HT-29 (cell line): Measurements from ENCODE around the gene NPC2. TPM values are rescaled to one million over a fixed set of nuclear protein-coding genes. Genes with fewer than 3 reads are reported as not detected.

Source experiments
- DNase-seq: peaks from one replicate; pipeline ENCODE4 v3.0.0-alpha.2; 2015; ENCODE audit warnings: low spot score
- total RNA-seq: library from RNA; depleted of rRNA; stranded (reverse); fragments of >200 nt; shearing (Covaris generic); gene quantifications from 2 replicates; pipeline ENCODE4 v1.2.3, GENCODE V29; 2014

NPC2 gene
- total RNA-seq, 1 experiment from 2014 or later = 141 TPM

- DNase-seq = no peak
Observed at GRCh38 chr14:74519316-74520074, 26.4 kb upstream of the NPC2 start.

- no peak for DNase-seq
Observed at GRCh38 chr14:74518221-74518620, 25.1 kb upstream of the NPC2 start.

- DNase-seq = no peak
Observed at GRCh38 chr14:74517731-74518130, 24.6 kb upstream of the NPC2 start.

GRCh38 chr14:74516451-74517160, 23.5 kb upstream of the NPC2 start:
- no peak for DNase-seq

- DNase-seq = no peak
Observed at GRCh38 chr14:74515891-74516412, 22.8 kb upstream of the NPC2 start.

- DNase-seq = no peak
Observed at GRCh38 chr14:74514471-74514941, 21.4 kb upstream of the NPC2 start.

- DNase-seq = no peak
Observed at GRCh38 chr14:74511966-74512830, 19.1 kb upstream of the NPC2 start.

DNA sequence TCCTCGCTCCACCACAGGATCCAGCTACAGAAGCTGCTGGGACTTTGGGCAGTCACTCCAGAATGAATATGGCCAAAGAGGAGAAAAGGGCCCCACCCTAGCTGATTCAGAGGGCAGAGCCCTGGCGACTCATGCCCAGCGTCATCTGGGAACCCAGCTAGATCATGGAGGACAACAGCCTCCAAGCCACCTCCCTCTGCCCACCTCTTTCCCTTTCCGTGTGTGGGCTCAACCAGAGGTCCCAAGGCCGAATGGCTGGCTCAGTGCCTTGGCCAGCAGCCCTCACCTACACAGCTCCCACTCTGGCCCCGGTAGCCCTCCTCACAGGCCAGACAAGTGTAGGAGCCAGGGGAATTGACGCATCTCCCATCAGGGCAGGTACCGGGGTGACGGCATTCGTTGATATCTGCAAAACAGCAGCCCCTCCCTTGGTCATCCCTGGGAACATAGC, 17.9 kb upstream of the NPC2 start:
- no peak for DNase-seq

DNA sequence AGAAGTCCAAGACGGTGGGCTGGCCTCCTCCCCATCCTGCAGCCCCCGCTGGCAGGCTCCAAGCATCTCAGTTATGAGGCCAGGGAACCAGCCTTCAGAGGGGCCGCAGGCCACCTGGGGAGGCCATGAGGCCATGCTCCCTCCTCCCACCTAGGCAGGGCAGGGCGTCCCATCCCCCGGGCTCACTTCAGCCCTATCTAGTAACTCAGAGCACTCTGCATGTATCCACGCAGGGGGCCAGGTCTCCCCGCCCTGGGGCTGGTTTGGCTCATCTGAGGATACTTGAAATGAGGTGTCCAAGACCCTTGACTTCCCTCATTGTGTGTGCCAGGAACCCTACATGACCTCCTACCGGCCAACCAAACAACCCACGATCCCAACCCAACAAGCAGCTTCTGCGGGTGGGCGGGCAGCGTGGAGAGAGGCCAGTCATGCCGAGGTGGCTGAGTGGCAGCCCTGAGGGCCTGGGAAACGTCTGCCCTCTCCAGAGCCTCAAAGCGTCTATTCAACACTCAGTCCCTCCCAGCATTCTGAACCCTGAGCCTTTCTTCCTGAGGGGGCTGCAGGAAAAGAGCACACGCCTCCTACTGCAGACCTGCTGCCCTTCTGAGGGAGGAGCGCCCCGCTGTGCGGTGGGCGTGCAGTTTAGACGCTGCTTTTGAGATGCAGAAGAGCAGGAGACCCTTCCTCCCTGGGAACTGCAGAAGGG, 17.3 kb upstream of the NPC2 start:
- DNase-seq = no peak

DNA sequence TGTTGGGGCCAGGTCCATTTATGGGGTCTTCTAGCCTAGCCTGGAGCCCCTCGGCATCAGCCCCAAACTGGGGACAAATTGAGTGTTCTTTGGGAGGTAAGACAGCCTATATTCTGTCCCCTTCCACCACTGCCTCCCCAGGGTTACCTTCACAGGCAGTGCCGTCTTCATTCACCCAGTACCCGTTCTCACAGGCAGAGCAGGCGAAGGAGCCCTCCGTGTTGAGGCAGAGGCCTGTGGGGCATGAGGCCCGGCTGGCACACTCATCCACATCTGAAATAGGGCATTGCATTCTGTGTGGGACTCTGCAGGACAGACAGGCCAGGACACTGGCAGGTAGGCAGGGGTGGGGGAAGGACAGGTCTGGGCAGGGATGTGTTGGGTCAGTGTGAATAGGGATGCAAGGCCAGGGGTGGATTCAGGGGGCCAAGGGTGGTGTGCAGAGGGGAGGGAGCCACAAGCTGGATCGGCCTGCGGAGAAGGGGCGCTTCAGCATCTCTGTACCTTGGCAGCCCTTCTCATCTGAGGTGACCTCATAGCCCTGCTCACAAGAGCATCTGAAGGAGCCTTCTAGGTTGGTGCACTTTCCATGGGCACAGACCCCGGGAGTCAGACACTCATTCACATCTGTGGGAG, 16.6 kb upstream of the NPC2 start:
- DNase-seq = no peak

- DNase-seq = no peak
Observed at GRCh38 chr14:74508844-74509428, 15.8 kb upstream of the NPC2 start.

- DNase-seq = no peak
Observed at GRCh38 chr14:74508292-74508731, 15.2 kb upstream of the NPC2 start.

- DNase-seq = no peak
Observed at GRCh38 chr14:74507840-74508239, 14.7 kb upstream of the NPC2 start.

DNA sequence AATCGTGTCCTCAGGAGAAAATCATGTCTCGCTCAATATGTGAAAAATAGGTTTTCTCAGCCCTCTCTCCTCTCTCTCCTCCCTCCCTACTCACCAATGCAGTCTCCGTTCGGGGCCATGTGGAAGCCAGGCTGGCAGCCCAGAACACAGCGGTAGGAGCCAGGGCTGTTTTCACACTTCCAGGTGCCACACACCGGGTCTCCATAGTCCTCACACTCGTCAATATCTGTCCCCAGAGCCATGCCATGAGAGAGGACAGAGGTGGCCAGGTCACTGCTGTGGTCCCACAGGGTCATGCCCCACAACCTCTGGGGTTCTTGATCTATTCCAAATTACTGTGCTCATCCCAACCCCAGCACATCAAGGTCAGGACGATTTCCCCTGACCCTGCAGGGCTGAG, 14.0 kb upstream of the NPC2 start:
- no peak for DNase-seq

GRCh38 chr14:74506411-74506851, 13.3 kb upstream of the NPC2 start:
- no peak for DNase-seq

DNA sequence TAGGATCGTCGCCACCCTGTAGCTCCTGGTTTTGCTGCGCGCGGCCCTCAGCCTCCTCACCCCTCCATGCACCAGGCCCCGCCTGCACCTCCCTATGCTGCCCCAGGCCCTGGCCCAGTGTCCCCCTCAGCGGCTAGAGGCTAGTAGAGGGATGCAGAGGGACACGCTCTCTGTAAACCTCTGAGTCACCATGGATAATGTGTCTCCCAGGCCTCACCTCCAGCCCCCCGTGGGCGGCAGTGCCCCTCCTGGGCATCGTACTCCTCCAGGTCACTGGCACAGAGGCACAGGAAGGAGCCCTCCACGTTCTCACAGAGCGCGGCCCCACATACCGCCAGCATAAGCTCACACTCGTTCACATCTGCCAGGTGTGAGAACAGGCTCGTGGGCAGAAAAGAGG, 12.7 kb upstream of the NPC2 start:
- DNase-seq = no peak

- DNase-seq = no peak
Observed at GRCh38 chr14:74504874-74505720, 12.0 kb upstream of the NPC2 start.

- DNase-seq = no peak
Observed at GRCh38 chr14:74504412-74504811, 11.3 kb upstream of the NPC2 start.

GRCh38 chr14:74503938-74504335, 10.8 kb upstream of the NPC2 start:
- no peak for DNase-seq
